Loucy (cell line): ENCODE results near the gene PRKN.

Source experiments
- H2AFZ ChIP-seq: fragments of 200-600 bp; sonication (generic); 2 replicates; pipeline ENCODE4 v1.6.0; 2016; ENCODE audit warnings: antibody characterized with exemption, mild to moderate bottlenecking, low read length, moderate library complexity
- H3F3A ChIP-seq: fragments of 200-600 bp; 2 replicates; pipeline ENCODE4 v1.6.0; 2016; ENCODE audit warnings: antibody characterized with exemption, low read depth, mild to moderate bottlenecking
- H3K27me3 ChIP-seq: fragments of 200-600 bp; sonication (generic); 2 replicates; pipeline ENCODE4 v1.6.1; 2014; ENCODE audit warnings: low read length, mild to moderate bottlenecking; ENCODE audit not compliant: insufficient read depth, poor library complexity, severe bottlenecking
- H3K36me3 ChIP-seq: fragments of 200-600 bp; sonication (generic); 2 replicates; pipeline ENCODE4 v1.6.1; 2016; ENCODE audit warnings: low read length; ENCODE audit not compliant: insufficient read depth
- H3K4me1 ChIP-seq: fragments of 200-600 bp; sonication (generic); 2 replicates; pipeline ENCODE4 v1.5.1; 2014; ENCODE audit warnings: low read length, mild to moderate bottlenecking; ENCODE audit not compliant: insufficient read depth, poor library complexity, severe bottlenecking
- H3K4me2 ChIP-seq: fragments of 200-600 bp; sonication (generic); 2 replicates; pipeline ENCODE4 v1.6.0; 2014; ENCODE audit warnings: antibody characterized with exemption, low read length, low read depth, mild to moderate bottlenecking; ENCODE audit not compliant: poor library complexity, severe bottlenecking
- H3K4me3 ChIP-seq: fragments of 200-600 bp; sonication (generic); 2 replicates; pipeline ENCODE4 v1.5.1; 2014; ENCODE audit warnings: low read length, mild to moderate bottlenecking, mixed read lengths; ENCODE audit not compliant: poor library complexity, severe bottlenecking
- H3K79me2 ChIP-seq: fragments of 200-600 bp; sonication (generic); 2 replicates; pipeline ENCODE4 v1.6.1; 2014; ENCODE audit warnings: low read length; ENCODE audit not compliant: insufficient read depth
- H3K9ac ChIP-seq: fragments of 200-600 bp; sonication (generic); 2 replicates; pipeline ENCODE4 v1.6.0; 2014; ENCODE audit warnings: mild to moderate bottlenecking, low read depth, low read length, moderate library complexity; ENCODE audit not compliant: poor library complexity, severe bottlenecking
- H3K9me2 ChIP-seq: fragments of 200-600 bp; sonication (generic); replicated peaks from 2 replicates; pipeline ENCODE4 v1.6.1; 2016; ENCODE audit warnings: low read depth, low read length, mixed read lengths
- H3K9me3 ChIP-seq: fragments of 200-600 bp; sonication (generic); 2 replicates; pipeline ENCODE4 v1.6.1; 2014; ENCODE audit warnings: mild to moderate bottlenecking, antibody characterized with exemption, low read length, low read depth; ENCODE audit not compliant: insufficient read depth
- H4K20me1 ChIP-seq: fragments of 200-600 bp; sonication (generic); 2 replicates; pipeline ENCODE4 v1.6.0; 2014; ENCODE audit warnings: antibody characterized with exemption, low read length, mild to moderate bottlenecking; ENCODE audit not compliant: insufficient read depth, poor library complexity, severe bottlenecking
- EZH2phosphoT487 ChIP-seq: fragments of 200-600 bp; IDR thresholded peaks from 2 replicates; pipeline ENCODE4 v1.6.1; 2018; ENCODE audit warnings: antibody characterized with exemption, mild to moderate bottlenecking, moderate library complexity, borderline replicate concordance
- TF ChIP-seq, protein P1 (sequence below): fragments of 200-600 bp; sonication (generic); conservative IDR thresholded peaks from 2 replicates; pipeline ENCODE4 v1.5.1; 2014; ENCODE audit warnings: mild to moderate bottlenecking, antibody characterized with exemption, low read length

The PRKN gene

DNA sequence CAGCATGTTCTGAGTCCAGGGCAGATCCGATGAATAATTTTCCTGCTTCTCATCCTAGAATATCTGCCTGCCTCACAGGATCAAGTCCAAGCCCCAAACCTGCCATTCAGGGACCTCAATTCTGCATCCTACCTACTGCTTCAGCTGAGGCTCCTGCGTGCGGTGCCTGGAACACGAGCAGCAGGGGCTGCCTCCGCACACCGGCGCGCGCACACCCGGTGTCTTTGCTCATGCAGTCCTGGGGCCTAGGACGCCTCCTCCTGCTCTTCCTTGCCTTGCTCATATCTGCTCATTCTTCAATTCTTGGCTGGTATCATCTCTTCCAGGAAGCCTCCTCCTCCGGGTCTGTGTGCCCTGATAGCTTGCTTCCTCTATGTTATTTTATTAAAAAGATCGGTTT is 1372.6 kb downstream of the PRKN start:
- Histone ChIP-seq H2AFZ (no peak overlapping the region), H3K4me1 (no peaks in the 10 kb centered on the region), H4K20me1 (no peaks in the 10 kb centered on the region), H3K9me2 (no peaks in the 10 kb centered on the region), H3K9ac (no peak overlapping the region), H3K27me3 (no peaks in the 10 kb centered on the region), H3K36me3 (no peaks in the 10 kb centered on the region), H3K4me2 (no peak overlapping the region), H3K79me2 (no peaks in the 10 kb centered on the region), H3K9me3 (peaks cover 6% of the 10 kb centered on the region; the same call in 1 of the 2 replicates), H3F3A (no peaks in the 10 kb centered on the region), H3K4me3 (no peak overlapping the region)
- TF ChIP-seq, protein P1, sequence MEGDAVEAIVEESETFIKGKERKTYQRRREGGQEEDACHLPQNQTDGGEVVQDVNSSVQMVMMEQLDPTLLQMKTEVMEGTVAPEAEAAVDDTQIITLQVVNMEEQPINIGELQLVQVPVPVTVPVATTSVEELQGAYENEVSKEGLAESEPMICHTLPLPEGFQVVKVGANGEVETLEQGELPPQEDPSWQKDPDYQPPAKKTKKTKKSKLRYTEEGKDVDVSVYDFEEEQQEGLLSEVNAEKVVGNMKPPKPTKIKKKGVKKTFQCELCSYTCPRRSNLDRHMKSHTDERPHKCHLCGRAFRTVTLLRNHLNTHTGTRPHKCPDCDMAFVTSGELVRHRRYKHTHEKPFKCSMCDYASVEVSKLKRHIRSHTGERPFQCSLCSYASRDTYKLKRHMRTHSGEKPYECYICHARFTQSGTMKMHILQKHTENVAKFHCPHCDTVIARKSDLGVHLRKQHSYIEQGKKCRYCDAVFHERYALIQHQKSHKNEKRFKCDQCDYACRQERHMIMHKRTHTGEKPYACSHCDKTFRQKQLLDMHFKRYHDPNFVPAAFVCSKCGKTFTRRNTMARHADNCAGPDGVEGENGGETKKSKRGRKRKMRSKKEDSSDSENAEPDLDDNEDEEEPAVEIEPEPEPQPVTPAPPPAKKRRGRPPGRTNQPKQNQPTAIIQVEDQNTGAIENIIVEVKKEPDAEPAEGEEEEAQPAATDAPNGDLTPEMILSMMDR: no peak
- TF ChIP-seq EZH2phosphoT487: no peak

- H3K9me3 ChIP-seq: peaks cover 4% of the 10 kb centered on the region; the same call in 1 of the 2 replicates
- H3K79me2 ChIP-seq: no peaks in the 10 kb centered on the region
- no peak overlapping the region for H3K4me2 ChIP-seq
- H3K27me3 ChIP-seq: no peaks in the 10 kb centered on the region
- H3K36me3 ChIP-seq: no peaks in the 10 kb centered on the region
- no peak overlapping the region for H3K4me3 ChIP-seq
- H3F3A ChIP-seq: no peaks in the 10 kb centered on the region
- TF ChIP-seq, protein P1: no peak
- no peak for TF ChIP-seq EZH2phosphoT487
- H3K9ac ChIP-seq: no peak overlapping the region
- no peak overlapping the region for H2AFZ ChIP-seq
- no peaks in the 10 kb centered on the region for H4K20me1 ChIP-seq
- no peaks in the 10 kb centered on the region for H3K4me1 ChIP-seq
- no peaks in the 10 kb centered on the region for H3K9me2 ChIP-seq
Measured at GRCh38 chr6:161354276-161354840, 1373.2 kb downstream of the PRKN start.

GRCh38 chr6:161353208-161353613 is 1374.4 kb downstream of the PRKN start:
- H3K4me2 ChIP-seq: no peak overlapping the region
- peaks cover 4% of the 10 kb centered on the region; the same call in 1 of the 2 replicates for H3K9me3 ChIP-seq
- no peak overlapping the region for H2AFZ ChIP-seq
- no peaks in the 10 kb centered on the region for H3K79me2 ChIP-seq
- H3K36me3 ChIP-seq: no peaks in the 10 kb centered on the region
- H3K9ac ChIP-seq: no peak overlapping the region
- H3K4me3 ChIP-seq: no peak overlapping the region
- H3K27me3 ChIP-seq: no peaks in the 10 kb centered on the region
- TF ChIP-seq EZH2phosphoT487: no peak
- TF ChIP-seq, protein P1: no peak
- H3K9me2 ChIP-seq: no peaks in the 10 kb centered on the region
- H4K20me1 ChIP-seq: no peaks in the 10 kb centered on the region
- no peaks in the 10 kb centered on the region for H3F3A ChIP-seq
- H3K4me1 ChIP-seq: no peaks in the 10 kb centered on the region
